Measurements from ENCODE around the gene KRT33B. TPM values are rescaled to one million over a fixed set of nuclear protein-coding genes. Genes with fewer than 3 reads are reported as not detected.

Gene KRT33B
- total RNA-seq, 1 donor from 2014 or later: 0.17 TPM

DNA sequence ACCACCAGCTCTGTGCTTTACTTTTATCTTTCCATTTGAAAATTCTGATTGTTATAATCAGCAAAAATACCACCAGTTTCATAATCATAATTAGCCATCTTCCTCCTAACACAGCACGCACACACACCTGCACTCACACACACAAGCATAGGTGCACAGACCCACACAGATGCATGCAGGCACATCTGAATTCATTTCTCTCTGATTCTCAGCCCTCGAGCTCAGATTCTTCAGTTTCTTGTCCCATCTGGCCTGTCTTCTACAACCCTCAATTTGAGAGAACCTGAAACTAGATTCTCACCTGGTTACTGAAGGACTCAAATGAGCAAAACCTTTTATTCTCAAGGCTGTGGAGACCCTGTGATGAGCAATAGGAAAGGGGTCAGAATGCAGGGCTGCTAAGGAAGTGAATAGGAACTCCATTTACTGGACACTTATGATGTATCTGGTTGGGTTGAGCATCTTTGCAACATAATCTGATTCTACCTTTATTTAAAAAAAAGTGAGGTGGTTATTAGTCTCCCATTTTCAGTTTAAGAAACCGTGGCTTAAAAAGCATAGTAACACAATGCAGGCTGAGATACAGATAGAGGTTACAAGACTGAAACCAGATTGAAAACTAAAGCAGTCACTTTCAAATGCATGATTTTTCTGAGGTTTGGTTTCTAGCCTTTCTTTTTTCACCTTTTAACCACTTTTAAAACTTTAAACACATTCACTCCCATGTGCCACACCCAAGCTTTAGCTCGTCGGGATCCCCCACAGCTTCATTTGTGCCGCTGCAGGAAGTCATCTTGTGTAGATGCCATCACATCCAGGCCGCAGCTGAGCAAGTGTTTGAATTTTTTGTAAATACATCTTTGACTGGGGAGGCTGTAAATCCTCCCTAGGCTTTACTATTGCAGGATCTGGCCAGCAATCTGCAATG, 28.4 kb downstream of the KRT33B start:
- no peaks in the 10 kb centered on the region for H3K36me3 ChIP-seq (ENCODE audit: control insufficient read depth, insufficient read depth, low read length)
- H3K4me3 ChIP-seq (ENCODE audit: low read depth, low read length): no peak overlapping the region
- no peaks in the 10 kb centered on the region for H3K27me3 ChIP-seq (ENCODE audit: control insufficient read depth, insufficient read depth, low read length)
- no peak for DNase-seq (ENCODE audit: low read depth)
- TF ChIP-seq, protein P1, sequence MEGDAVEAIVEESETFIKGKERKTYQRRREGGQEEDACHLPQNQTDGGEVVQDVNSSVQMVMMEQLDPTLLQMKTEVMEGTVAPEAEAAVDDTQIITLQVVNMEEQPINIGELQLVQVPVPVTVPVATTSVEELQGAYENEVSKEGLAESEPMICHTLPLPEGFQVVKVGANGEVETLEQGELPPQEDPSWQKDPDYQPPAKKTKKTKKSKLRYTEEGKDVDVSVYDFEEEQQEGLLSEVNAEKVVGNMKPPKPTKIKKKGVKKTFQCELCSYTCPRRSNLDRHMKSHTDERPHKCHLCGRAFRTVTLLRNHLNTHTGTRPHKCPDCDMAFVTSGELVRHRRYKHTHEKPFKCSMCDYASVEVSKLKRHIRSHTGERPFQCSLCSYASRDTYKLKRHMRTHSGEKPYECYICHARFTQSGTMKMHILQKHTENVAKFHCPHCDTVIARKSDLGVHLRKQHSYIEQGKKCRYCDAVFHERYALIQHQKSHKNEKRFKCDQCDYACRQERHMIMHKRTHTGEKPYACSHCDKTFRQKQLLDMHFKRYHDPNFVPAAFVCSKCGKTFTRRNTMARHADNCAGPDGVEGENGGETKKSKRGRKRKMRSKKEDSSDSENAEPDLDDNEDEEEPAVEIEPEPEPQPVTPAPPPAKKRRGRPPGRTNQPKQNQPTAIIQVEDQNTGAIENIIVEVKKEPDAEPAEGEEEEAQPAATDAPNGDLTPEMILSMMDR (IDR thresholded peaks at IDR 0.05; ENCODE audit: insufficient read depth, low read length, poor library complexity, severe bottlenecking): no peak

- Histone ChIP-seq H3K27me3 (ENCODE audit: control insufficient read depth, insufficient read depth, low read length) (no peaks in the 10 kb centered on the region), H3K36me3 (ENCODE audit: control insufficient read depth, insufficient read depth, low read length) (no peaks in the 10 kb centered on the region), H3K4me3 (ENCODE audit: low read depth, low read length) (no peak overlapping the region)
- TF ChIP-seq, protein P1 (IDR thresholded peaks at IDR 0.05; ENCODE audit: insufficient read depth, low read length, poor library complexity, severe bottlenecking): no peak
- DNase-seq (ENCODE audit: low read depth): peak; percentile 59
Measured at GRCh38 chr17:41340494-41340893, 29.1 kb downstream of the KRT33B start.

DNA sequence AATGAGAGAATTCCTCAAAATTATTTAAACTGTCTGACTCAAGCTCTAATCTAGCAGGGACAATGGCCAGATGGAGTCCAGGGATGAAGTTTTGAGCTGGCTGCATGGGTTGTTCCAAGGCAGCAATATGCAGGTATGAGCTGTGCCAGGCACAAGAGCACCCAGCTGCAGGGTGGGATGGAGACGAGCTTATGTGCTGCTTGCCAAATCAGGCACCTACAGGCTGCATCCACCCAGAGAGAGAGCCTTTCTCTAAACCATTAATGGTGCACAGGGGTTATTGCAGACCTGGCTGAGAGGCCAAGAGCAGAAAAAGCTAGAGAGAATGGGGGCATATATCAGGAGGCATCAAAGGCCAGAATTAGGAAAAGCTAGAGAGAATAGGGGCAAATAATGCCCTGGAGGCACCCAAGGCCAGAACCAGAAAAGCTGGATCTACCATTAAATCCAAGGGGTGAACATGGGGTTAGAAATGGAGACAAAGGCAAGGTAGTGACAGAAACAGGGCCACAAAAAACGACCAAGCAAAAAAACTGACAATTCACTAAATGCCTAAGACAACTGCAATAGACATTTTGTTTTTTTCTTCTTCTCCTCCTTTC, 29.9 kb downstream of the KRT33B start:
- no peak overlapping the region for H3K4me3 ChIP-seq (ENCODE audit: low read depth, low read length)
- H3K27me3 ChIP-seq (ENCODE audit: control insufficient read depth, insufficient read depth, low read length): no peaks in the 10 kb centered on the region
- TF ChIP-seq, protein P1 (IDR thresholded peaks at IDR 0.05; ENCODE audit: insufficient read depth, low read length, poor library complexity, severe bottlenecking): no peak
- no peak for DNase-seq (ENCODE audit: low read depth)
- no peaks in the 10 kb centered on the region for H3K36me3 ChIP-seq (ENCODE audit: control insufficient read depth, insufficient read depth, low read length)

GRCh38 chr17:41338961-41339485, 30.6 kb downstream of the KRT33B start:
- Histone ChIP-seq H3K36me3 (ENCODE audit: control insufficient read depth, insufficient read depth, low read length) (no peaks in the 10 kb centered on the region), H3K27me3 (ENCODE audit: control insufficient read depth, insufficient read depth, low read length) (no peaks in the 10 kb centered on the region), H3K4me3 (ENCODE audit: low read depth, low read length) (no peak overlapping the region)
- TF ChIP-seq, protein P1 (IDR thresholded peaks at IDR 0.05; ENCODE audit: insufficient read depth, low read length, poor library complexity, severe bottlenecking): no peak
- DNase-seq (ENCODE audit: low read depth): no peak

DNA sequence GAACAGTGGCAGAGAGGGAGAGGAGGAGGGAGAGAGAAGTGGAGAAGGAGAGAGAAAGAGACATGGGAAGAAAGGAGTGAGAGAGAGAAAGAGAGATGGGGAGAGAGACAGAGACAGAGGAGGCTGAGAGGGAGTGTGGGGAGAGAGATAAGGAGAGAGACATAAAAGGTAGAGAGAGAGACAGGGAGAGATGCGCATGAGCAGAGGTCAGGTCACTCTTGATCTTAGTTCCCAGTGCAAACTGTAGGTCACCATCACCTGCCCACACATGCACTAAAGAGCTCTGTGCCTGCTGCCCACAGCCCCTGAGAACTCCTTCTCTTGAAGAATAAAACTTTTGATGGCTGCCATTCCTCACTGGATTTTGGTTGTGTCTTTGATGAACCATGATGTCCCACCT, 33.9 kb downstream of the KRT33B start:
- no peak overlapping the region for H3K4me3 ChIP-seq (ENCODE audit: low read depth, low read length)
- H3K36me3 ChIP-seq (ENCODE audit: control insufficient read depth, insufficient read depth, low read length): no peaks in the 10 kb centered on the region
- no peak for DNase-seq (ENCODE audit: low read depth)
- H3K27me3 ChIP-seq (ENCODE audit: control insufficient read depth, insufficient read depth, low read length): no peaks in the 10 kb centered on the region
- TF ChIP-seq, protein P1 (IDR thresholded peaks at IDR 0.05; ENCODE audit: insufficient read depth, low read length, poor library complexity, severe bottlenecking): no peak

Data from kidney epithelial cell (primary cell).